ENCODE measurements around the gene TRO.

- no peak for TF ChIP-seq FOXP2 (optimal IDR thresholded peaks at IDR 0.05; ENCODE audit: control extremely low read depth, extremely low read length, insufficient read depth)
- TF ChIP-seq EZH2 (IDR thresholded peaks at IDR 0.05) = no peak
Measured at GRCh38 chrX:54933150-54933826, 12.7 kb downstream of the TRO start.

Data from SK-N-MC (cell line).